ENCODE results near the gene AMFR.
"Not testable (repeated sequence)": the region's sequence is repeated elsewhere in the genome, so short reads cannot be mapped to it uniquely, and the experiment has no call there.

The AMFR gene

GRCh38 chr16:56387396-56387795 is 37.9 kb downstream of the AMFR start:
- FAIRE-seq = no peak

GRCh38 chr16:56384074-56384721 is 41.1 kb downstream of the AMFR start:
- no peak for FAIRE-seq

- no peak for FAIRE-seq
These were observed 42.4 kb downstream of the AMFR start for GRCh38 chr16:56382901-56383355.

- FAIRE-seq = no peak
These were observed 42.9 kb downstream of the AMFR start for GRCh38 chr16:56382459-56382858.

- not testable (repeated sequence) for FAIRE-seq
These were observed 44.4 kb downstream of the AMFR start for GRCh38 chr16:56380778-56381485.

GRCh38 chr16:56379044-56379443 is 46.3 kb downstream of the AMFR start:
- FAIRE-seq = not testable (repeated sequence)

- FAIRE-seq = not testable (repeated sequence)
These were observed 49.6 kb downstream of the AMFR start for GRCh38 chr16:56375792-56376191.

GRCh38 chr16:56373003-56373402 is 52.3 kb downstream of the AMFR start:
- no peak for FAIRE-seq

GRCh38 chr16:56372013-56372634 is 53.2 kb downstream of the AMFR start:
- FAIRE-seq = no peak

- FAIRE-seq = no peak
These were observed 53.7 kb downstream of the AMFR start for GRCh38 chr16:56371660-56371937.

GRCh38 chr16:56370875-56371659 is 54.3 kb downstream of the AMFR start:
- FAIRE-seq = no peak

- FAIRE-seq = no peak
These were observed 55.0 kb downstream of the AMFR start for GRCh38 chr16:56370185-56370874.

GRCh38 chr16:56369202-56369601 is 56.1 kb downstream of the AMFR start:
- no peak for FAIRE-seq

- FAIRE-seq = no peak
These were observed 56.8 kb downstream of the AMFR start for GRCh38 chr16:56368545-56368944.

- FAIRE-seq = no peak
These were observed 57.6 kb downstream of the AMFR start for GRCh38 chr16:56367764-56368163.

GRCh38 chr16:56366945-56367344 is 58.4 kb downstream of the AMFR start:
- no peak for FAIRE-seq

GRCh38 chr16:56365552-56365951 is 59.8 kb downstream of the AMFR start:
- FAIRE-seq = no peak

- FAIRE-seq = no peak
These were observed 60.5 kb downstream of the AMFR start for GRCh38 chr16:56364865-56365264.

- no peak for FAIRE-seq
These were observed 61.4 kb downstream of the AMFR start for GRCh38 chr16:56363781-56364565.

GRCh38 chr16:56363181-56363716 is 62.1 kb downstream of the AMFR start:
- no peak for FAIRE-seq

GRCh38 chr16:56362706-56363105 is 62.6 kb downstream of the AMFR start:
- FAIRE-seq = no peak

Data from G401.6 (cell line).